Measurements from ENCODE around the gene DNAH14. TPM values are rescaled to one million over a fixed set of nuclear protein-coding genes. Genes with fewer than 3 reads are reported as not detected.

The DNAH14 gene
- total and polyA plus RNA-seq, 12 donors, result 7.6 to 25.3 (median 16.5) TPM

DNA sequence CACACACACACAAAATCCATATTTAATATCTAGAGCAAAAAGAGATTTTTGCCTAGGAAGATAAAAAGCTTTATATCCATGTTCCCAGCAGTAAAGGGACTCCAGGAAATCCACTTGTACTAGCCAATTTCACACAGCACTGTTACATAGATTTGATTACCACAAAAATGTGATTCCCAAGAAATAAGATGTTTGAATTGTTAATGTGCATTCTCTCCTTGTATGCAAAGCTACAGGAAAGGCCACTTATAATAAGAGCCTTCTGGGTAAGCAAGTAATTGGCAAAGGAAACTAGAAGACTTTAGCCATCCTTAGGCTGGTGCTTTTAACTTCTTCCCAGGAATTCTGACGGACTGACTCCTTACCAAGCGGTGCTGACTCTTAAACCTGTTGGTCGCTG, 409.1 kb downstream of the DNAH14 start:
- Histone ChIP-seq H3K4me1 (replicated peaks in 1 of 2) (no peaks in the 10 kb centered on the region), H3K36me3 (replicated peaks in 1 of 2) (no peaks in the 10 kb centered on the region), H3K27ac (no peak overlapping the region), H3K4me3 (no peak overlapping the region), H3K27me3 (no peaks in the 10 kb centered on the region), H3K9me3 (replicated peaks in 1 of 3) (no peaks in the 10 kb centered on the region)
- intact Hi-C loops (cut with DNase I), result no loop called here
- no peak for DNase-seq
- TF ChIP-seq POLR2A (IDR thresholded peaks at IDR 0.05), result no peak
- TF ChIP-seq, protein P1, sequence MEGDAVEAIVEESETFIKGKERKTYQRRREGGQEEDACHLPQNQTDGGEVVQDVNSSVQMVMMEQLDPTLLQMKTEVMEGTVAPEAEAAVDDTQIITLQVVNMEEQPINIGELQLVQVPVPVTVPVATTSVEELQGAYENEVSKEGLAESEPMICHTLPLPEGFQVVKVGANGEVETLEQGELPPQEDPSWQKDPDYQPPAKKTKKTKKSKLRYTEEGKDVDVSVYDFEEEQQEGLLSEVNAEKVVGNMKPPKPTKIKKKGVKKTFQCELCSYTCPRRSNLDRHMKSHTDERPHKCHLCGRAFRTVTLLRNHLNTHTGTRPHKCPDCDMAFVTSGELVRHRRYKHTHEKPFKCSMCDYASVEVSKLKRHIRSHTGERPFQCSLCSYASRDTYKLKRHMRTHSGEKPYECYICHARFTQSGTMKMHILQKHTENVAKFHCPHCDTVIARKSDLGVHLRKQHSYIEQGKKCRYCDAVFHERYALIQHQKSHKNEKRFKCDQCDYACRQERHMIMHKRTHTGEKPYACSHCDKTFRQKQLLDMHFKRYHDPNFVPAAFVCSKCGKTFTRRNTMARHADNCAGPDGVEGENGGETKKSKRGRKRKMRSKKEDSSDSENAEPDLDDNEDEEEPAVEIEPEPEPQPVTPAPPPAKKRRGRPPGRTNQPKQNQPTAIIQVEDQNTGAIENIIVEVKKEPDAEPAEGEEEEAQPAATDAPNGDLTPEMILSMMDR (IDR thresholded peaks at IDR 0.05), result no peak
- 90 to 94% (median 92%) methylated on average over 3 of the region's 3 CpGs for WGBS, 4 donors

DNA sequence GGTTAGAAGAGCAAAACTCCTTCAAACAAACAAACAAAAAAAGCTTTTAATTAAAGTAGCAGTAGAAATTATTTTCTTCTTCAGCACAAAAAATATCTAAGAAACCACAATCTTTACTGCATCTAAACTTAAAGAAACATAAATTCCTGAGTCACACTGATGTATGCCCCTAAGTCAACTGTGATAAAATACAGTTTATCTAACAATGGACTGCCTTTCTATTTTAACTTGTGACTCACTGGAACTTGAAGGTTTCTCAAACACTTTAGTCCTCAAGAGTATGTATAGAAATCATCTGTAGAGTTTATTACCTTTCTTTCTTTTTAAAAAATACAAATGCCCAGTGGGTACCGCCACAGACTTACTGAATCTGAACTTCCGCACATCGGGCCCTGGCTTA, 412.2 kb downstream of the DNAH14 start:
- TF ChIP-seq, protein P1 (IDR thresholded peaks at IDR 0.05), result no peak
- H3K27ac ChIP-seq, result no peak overlapping the region
- no peaks in the 10 kb centered on the region for H3K36me3 ChIP-seq (replicated peaks in 1 of 2)
- no peaks in the 10 kb centered on the region for H3K4me1 ChIP-seq (replicated peaks in 1 of 2)
- 93 to 97% (median 96%) methylated on average over 3 of the region's 3 CpGs for WGBS, 4 donors
- DNase-seq, result no peak
- no peaks in the 10 kb centered on the region for H3K27me3 ChIP-seq
- H3K4me3 ChIP-seq, result no peak overlapping the region
- intact Hi-C loops (cut with DNase I), result no loop called here
- no peaks in the 10 kb centered on the region for H3K9me3 ChIP-seq (replicated peaks in 1 of 3)

DNA sequence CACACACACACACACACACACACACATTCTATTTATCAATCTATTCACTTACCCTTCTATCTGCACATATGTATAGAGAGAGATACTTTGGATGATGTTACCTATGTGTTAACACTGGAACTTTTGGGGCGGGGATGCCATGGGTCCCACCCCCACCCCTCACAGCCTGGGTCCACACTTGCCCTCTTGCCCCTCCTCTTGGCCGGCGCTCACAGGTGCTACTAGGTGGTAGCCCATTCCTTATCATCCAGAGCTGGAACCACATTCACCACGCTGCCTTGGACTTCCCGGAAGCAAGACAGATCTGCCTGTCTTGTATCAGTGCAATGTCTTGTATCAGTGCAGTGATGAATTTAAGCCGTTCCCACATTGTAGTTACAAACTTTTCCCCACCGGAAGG, 413.2 kb downstream of the DNAH14 start:
- Histone ChIP-seq H3K36me3 (replicated peaks in 1 of 2) (no peaks in the 10 kb centered on the region), H3K27ac (no peak overlapping the region), H3K4me1 (replicated peaks in 1 of 2) (no peaks in the 10 kb centered on the region), H3K9me3 (replicated peaks in 1 of 3) (no peaks in the 10 kb centered on the region), H3K4me3 (no peak overlapping the region), H3K27me3 (no peaks in the 10 kb centered on the region)
- TF ChIP-seq POLR2A (IDR thresholded peaks at IDR 0.05), result no peak
- TF ChIP-seq, protein P1 (IDR thresholded peaks at IDR 0.05), result no peak
- no peak for DNase-seq
- intact Hi-C loops (cut with DNase I), result no loop called here
- WGBS, 4 donors, result 77 to 89% (median 87%) methylated on average over 7 of the region's 7 CpGs

DNA sequence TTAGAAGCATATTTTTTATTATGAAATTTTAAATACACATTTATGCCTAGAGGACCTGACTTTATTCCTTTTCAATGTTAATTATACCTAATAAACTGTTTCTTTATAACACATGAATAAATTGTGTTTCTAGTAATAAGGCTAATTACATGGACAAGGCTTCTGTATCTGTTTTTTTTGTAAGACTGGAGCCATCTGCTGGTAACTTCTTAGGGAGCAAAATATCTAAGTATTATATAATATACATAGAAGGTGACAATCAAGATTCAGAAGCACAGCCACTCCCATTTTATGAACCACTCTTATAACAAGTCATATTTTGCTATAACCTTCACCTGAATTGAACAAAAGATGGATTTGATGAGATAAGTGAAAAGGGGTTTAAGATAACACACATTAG, 414.1 kb downstream of the DNAH14 start:
- intact Hi-C loops (cut with DNase I), result no loop called here
- Histone ChIP-seq H3K27ac (no peak overlapping the region), H3K36me3 (replicated peaks in 1 of 2) (no peaks in the 10 kb centered on the region), H3K4me1 (replicated peaks in 1 of 2) (no peaks in the 10 kb centered on the region), H3K9me3 (replicated peaks in 1 of 3) (no peaks in the 10 kb centered on the region), H3K4me3 (no peak overlapping the region), H3K27me3 (no peaks in the 10 kb centered on the region)
- TF ChIP-seq POLR2A (IDR thresholded peaks at IDR 0.05), result no peak
- TF ChIP-seq, protein P1 (IDR thresholded peaks at IDR 0.05), result no peak
- no peak for DNase-seq

Data from adrenal gland (tissue), 12 donors.